HG03460 (cell line): Measurements from ENCODE around the gene OLIG3.

ENCODE experiments used
- ATAC-seq: cut with Tn5 transposase; IDR thresholded peaks from one replicate; pipeline ENCODE4 v1.9.1; 2021; ENCODE audit not compliant: unreplicated experiment

Gene OLIG3

DNA sequence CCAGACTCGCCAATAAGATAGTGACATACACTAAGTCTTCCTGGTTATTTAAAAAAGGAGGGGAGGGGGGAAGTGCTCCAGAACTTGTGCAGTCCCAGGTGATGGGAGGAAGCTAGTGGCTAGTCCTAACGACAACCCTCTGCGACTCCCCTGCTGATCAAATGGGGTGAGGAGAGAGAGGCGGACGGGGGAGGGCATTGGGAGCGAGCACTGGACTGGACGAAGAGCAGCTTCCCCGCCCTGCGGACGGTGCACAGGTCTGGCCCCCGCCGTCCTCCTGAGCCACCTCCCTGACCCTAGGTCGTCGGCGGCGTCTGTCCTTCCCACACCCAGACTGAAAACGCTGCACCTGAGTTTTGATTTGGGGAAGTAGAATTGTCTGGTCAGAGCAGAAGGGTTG, 2.2 kb upstream of the OLIG3 start:
- no peak for ATAC-seq

DNA sequence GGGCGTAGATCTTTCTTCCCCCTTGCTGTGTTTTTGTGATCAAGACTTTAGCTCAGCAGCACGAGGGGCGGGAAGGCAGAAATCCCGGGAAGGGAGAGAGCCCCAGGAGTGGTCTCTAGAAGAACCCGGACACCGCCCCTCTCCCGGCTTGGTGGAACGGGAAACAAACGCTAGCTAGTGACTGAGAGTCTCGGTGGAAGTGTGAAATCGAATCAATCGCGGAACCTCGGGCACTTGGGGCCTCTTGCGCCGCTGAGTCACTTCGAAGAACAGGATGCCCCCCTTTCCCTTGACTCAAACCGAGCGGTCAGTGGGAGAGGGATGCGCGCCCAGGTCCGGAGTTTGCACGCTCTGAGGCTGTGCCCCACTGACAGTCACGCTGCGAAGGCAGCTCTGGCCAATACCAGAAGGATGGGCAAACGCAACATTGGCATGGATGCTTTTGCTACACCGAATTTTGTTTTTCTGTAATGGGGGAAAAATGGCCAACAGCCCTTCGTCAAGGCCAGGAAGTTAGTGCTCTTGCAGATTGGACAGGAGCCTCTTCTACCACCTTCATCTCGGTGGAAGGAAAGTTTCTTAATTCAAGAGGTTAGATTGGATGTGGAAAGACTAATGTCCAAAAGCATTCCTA, 1.6 kb upstream of the OLIG3 start:
- ATAC-seq, result no peak

- ATAC-seq, result no peak
Measured at GRCh38 chr6:137494988-137495702, 951 bp upstream of the OLIG3 start.

- no peak for ATAC-seq
Measured at GRCh38 chr6:137493218-137494038, 766 bp downstream of the OLIG3 start.

DNA sequence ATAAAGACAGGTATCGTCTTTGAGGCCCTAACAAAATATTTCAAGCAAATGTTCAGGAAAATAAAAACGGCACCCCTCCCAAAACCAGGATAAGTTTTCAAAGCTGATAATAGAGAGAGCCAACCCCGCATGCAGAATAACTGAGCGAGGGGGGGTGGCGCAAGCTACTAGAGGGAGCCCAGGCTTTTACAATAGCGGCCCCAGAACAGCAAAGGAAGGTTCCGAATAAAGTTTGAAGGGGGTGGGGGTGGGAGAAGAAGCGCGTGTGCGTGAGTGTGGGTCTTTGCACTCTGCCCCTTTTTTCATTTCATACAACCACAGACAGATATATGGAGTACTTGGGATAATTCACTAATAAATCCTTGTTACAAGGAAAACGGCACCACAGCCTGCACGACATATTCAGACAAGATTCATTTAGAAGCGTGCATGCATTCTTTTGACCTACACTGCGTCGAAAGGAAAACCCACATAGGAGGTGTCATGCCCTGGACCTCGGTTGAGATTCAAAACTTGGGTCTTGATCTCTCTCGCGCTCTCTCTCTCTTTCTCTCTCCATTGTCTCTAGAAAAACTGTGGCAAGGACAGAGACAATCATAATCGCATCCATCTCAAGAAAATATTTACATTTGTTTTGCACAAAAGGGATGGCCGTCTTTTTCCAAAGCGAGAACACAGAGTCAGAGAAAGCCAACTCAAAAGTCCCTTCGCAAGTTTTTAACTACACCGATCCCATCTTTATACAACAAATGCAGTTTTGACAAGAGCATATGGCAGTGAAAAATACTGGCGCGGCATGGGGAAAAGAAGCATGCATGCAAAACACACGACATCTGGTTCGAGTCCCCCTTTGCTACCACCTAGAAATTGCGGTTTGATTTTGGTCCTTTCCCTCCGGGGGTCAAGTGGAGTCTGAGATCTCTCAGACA, 1.6 kb downstream of the OLIG3 start:
- no peak for ATAC-seq

DNA sequence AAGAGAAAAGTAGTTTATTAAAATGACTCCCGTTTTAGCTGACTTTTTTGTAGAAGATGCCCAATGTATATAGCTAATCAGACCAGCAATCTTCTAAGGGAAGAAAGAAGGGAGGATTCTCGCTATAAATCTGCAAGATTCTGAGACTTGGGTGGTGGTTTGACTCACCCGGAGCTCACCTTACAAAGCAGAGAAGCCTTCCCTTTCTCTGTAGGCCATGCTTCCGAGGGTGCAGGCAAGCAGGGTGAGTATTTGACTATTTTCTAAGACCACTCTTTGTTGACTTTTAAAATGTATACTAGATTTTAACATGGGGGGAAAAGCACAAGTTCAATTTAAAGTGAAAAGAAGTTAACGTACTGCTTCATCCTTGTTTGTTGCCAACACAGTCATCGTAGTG, 2.7 kb downstream of the OLIG3 start:
- ATAC-seq, result no peak

- ATAC-seq, result no peak
Measured at GRCh38 chr6:137490961-137491360, 3.2 kb downstream of the OLIG3 start.

DNA sequence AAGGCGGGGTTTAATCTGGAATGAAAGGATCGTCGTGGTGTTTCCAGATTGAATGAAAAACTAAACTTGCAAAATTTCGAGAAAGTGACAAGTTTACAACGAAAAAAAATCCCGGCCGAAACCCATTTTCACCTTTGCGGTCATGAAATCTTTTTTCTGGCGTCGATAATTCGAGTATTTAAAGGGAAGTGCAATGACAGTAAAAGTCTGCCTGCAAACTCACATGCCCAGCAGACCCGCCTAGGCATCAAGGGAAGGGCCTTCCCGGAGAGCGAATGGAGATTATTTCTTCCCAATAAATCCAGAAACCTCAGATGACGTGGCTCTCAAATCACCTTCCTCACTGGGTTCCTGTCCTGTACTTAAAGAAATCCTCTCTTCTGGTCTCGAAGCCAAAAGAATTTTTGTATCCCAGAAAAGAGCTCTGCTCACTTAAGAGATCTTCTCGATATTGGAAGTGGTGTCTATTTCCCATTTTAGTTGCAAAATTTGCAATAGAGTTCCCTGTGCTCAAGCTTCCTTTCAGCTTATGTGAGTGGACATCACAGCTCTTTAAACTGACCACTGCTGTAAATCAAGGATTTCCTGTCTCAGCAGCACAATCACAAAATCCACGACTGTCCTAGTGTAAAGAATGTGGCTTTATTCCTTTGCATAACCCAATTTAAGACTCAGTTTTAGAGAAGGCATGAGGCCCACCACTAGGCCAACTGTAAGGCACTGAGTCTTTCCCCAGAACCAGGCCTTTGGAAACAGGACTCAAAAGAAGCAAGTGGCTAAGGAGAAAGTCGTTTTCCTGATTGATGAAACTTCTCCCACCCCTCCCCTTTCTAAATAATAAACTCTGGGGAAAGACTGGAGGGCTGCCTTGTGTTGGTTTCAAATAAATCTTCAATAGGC, 3.9 kb downstream of the OLIG3 start:
- no peak for ATAC-seq

DNA sequence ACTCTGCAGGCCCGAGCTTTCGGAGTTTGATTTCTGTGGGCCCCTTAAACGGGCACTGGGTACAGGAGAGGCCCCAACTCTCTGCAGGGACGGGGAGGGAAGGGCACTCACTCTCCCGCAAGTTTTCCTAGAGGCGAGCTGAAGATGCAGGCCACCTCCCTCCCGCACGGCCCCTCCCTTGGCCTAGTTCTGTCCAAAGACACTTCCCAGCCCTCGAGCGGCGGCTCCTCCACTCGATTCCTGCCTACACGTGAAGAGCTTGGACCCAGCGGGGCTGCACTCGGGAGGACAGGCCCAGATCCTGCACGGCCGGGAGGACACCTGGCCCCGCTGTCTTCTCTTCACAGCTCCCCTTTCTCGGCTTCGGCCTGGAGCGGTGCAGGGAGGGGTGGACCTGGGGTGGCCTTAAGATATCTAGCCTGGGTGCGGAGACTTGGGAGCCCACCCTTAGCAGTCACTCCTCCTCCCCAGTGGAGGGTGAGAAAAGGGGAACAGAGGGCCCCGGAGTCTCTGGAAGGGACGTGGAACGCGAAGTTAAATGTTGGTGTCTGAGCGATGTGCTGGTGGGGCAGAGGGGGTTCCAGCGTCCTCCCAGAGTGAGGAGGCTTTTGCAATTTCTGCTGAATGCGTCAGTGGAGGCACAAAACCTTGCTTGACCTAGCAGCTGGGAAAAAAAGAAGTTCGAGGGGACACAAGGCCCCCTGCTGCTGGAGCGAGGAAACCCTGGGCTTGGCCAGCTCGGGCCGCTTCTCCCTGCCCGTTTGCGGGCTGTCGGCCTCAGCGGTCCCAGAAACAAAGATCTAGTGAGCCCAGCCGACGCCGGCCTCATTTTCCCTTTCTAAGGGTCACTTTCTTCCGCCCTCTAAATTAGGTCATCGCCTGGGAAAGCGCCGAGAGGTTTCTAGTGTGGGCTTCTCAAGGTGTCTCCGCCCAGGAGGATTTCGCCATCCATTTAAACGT, 4.9 kb downstream of the OLIG3 start:
- ATAC-seq, result no peak

GRCh38 chr6:137488150-137489045, 5.8 kb downstream of the OLIG3 start:
- ATAC-seq, result no peak

DNA sequence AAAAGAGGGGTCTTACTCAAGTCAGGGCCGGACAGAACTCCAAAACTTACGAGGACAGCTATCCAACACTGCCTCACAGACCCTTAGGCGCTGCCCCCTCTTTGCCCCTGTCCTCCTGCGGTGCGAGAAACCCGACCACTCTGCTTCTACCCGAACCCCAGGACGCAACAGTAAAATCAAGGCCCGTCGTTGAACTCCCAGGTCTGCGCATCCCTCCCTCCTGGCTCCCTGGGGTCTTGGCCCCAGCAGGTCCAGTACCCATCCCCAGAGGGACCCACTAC, 6.4 kb downstream of the OLIG3 start:
- no peak for ATAC-seq

DNA sequence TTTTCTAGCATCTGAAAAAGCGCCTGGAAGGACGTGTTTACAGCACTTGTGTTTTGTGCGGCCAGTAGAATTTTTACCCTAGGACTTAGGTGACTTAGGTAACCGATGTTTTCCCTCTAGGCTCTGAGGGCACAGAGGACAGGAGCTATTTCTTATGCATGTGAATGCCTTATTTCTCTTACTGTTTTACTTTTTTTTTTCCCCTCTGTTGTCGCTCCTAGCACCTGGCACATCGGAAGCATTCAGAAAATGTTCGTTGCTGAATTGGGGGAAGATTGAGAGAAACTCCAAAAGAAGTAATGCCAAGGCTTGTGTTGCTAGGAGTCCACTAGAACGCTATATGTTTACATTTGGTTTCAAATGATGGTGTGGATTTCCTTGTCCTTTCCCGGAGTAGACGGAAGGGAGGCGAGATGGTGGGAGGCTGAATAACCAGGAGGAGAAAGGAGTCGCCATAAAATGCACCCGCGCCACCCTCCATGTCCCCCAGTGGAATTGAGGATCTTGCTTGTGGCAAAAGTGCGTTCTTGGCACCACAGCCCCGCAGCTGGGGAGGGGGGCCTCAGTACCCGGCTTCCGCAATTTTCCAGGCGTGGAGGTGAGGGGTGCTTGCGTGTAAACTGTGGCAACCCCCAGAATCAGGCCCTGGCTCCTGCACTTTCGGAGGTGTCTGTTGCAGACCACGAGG, 6.9 kb downstream of the OLIG3 start:
- no peak for ATAC-seq

DNA sequence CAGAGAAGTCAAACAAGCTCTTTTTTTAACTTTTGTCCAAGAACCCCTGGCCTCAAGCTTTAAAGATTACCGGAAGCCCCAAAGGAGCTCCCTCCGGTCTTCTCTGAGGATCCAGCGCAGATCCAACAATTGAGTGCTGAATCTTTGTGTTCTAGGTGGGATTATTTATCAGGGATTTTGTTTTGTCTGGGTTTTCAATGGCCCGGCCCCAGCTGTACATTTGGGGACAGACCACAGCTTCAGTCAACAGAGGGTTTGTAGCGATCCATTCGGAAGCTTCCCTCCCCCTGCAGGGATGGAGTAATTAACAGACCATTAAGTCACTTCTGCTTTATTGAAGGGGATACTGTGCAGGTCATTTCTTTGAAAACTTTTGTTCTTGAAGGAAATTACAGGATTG, 7.8 kb downstream of the OLIG3 start:
- no peak for ATAC-seq

DNA sequence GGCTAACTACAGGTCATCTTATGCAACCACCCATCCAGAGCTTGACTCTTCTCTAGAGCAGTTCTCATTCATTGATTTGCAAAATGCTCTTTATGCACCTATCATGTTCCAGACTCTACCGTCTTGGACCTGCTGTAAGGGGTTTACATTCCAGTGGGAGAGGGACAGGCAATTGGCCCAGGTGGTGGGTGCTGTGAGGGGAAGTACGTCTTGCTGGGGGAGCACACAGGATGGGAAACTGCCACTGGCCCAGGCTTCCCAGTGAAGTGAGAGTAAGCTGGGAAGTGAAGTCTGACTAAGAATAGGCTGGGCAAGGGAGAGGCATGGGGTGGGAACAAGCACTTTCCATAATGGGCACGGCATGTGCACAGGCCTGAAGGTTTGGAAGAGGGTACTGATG, 13.8 kb downstream of the OLIG3 start:
- no peak for ATAC-seq

DNA sequence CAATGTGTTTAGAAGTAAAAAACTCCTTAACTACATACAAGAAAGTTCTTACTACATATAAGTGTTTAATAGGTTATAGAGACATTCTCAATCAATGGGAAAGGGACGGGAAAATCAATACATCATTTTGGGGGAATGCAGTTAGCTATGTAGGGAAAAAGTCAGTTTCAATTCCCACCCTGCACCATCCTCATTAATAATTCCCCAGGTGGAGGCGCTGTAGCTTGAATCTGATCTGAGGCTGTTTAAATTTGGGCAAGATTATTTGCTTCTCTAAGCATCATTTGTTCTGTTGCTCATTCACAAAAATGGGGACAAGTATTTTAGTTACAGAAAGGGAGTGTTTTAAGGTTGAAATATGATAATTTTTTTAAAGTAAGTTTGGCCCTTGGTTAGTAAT, 19.1 kb downstream of the OLIG3 start:
- ATAC-seq, result no peak

DNA sequence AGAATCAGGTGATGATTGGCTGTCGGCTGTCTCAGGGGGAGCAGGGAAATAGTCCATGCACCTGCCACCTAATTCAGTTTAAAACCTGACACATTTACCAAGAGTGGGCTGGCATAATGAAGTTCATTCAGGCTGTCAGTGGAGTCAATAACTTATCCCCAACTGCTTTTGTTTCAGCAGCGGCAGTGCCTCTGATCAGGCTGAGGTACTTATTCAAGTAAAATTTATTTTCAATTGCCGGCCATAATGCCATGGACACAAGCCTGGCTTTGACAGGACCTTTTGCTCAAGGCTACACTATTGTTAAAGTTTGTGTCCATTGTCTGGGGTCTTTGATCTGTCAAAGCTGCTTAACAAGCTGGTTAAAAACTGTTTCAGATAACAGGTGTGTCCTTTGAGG, 20.6 kb downstream of the OLIG3 start:
- no peak for ATAC-seq

- ATAC-seq, result no peak
Measured at GRCh38 chr6:137472641-137473137, 21.5 kb downstream of the OLIG3 start.
